Suppressor macrophage treated with lipopolysaccharide for 1 hour (primary cell): Measurements from ENCODE around the gene TK1.

Experiments
- DNase-seq, 3 donors: peaks; one replicate each; pipeline ENCODE4 v3.0.0-alpha.2; 2020 to 2022

The TK1 gene

DNA sequence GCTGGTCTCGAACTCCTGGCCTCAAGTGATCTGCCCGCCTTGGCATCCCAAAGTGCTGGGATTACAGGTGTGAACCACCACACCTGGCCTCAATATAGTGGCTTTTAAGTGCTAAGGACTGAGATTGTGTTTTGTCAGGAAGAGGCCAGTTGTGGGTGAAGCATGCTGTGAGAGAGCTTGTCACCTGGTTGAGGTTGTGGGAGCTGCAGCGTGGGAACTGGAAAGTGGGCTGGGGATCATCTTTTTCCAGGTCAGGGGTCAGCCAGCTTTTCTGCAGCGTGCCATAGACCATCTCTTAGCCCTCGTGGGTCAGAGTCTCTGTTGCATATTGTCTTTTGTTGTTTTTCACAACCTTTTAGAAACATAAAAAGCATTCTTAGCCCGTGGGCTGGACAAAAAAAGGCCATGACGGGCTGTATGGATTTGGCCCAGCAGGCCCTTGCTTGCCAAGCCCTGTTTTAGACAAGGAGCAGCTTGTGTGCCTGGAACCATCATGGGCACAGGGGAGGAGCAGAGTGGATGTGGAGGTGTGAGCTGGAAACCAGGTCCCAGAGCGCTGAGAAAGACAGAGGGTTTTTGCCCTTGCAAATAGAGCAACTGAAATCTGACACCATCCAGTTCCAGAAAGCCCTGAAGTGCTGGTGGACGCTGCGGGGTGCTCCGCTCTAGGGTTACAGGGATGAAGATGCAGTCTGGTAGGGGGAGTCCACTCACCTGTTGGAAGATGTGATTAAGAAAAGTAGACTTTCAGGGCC lies 32.7 kb upstream of the TK1 start:
- no peak for DNase-seq

DNA sequence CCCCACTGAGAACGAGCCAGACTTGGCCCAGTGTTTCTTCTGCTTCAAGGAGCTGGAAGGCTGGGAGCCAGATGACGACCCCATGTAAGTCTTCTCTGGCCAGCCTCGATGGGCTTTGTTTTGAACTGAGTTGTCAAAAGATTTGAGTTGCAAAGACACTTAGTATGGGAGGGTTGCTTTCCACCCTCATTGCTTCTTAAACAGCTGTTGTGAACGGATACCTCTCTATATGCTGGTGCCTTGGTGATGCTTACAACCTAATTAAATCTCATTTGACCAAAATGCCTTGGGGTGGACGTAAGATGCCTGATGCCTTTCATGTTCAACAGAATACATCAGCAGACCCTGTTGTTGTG lies 27.8 kb upstream of the TK1 start:
- no peak for DNase-seq

DNA sequence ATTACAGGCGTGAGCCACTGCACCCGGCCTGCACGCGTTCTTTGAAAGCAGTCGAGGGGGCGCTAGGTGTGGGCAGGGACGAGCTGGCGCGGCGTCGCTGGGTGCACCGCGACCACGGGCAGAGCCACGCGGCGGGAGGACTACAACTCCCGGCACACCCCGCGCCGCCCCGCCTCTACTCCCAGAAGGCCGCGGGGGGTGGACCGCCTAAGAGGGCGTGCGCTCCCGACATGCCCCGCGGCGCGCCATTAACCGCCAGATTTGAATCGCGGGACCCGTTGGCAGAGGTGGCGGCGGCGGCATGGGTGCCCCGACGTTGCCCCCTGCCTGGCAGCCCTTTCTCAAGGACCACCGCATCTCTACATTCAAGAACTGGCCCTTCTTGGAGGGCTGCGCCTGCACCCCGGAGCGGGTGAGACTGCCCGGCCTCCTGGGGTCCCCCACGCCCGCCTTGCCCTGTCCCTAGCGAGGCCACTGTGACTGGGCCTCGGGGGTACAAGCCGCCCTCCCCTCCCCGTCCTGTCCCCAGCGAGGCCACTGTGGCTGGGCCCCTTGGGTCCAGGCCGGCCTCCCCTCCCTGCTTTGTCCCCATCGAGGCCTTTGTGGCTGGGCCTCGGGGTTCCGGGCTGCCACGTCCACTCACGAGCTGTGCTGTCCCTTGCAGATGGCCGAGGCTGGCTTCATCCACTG lies 27.3 kb upstream of the TK1 start, which contains the start of gene BIRC5:
Gene BIRC5 (plus strand): TSS at position 238 of the 690 bp plus-strand sequence. CDS start 64 bp downstream, at position 302.
- peak; percentile 91 to 98 (median 96) for DNase-seq

DNA sequence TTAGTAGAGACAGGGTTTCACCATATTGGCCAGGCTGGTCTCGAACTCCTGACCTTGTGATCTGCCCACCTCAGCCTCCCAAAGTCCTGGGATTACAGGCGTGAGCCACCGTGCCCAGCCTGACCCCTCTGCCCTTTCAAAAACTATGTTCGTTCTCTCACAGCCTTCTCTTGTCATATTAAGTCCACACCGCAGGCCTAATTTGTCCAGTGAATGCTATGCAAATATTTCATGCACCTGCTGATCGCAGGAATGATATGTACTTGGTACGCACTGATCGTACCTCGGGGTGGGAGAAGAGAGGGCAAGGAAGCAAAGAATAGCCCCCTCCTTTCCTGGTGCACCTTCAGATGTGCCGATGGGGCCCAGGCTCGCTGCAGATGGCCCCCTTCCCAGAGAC lies 24.2 kb upstream of the TK1 start:
- DNase-seq, result no peak

DNA sequence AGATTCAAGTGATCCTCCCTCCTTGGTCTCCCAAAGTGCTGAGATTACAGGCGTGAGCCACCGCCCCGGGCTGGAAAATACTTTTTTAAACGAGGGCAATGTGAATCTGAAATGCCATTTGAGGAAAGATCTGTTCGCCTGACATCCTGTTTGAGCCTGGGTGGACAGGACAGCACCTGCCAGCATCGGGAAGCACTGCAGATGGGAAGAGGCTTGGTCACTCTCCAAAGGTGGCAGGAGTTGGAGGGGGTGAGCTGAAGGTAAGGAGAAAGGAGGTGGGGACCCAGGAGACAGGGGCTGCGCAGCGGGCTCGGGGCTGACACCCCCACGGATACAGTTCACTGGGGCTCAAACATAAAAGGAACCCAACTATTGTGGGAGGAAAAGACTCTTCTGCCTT lies 23.3 kb upstream of the TK1 start:
- DNase-seq, result no peak

DNA sequence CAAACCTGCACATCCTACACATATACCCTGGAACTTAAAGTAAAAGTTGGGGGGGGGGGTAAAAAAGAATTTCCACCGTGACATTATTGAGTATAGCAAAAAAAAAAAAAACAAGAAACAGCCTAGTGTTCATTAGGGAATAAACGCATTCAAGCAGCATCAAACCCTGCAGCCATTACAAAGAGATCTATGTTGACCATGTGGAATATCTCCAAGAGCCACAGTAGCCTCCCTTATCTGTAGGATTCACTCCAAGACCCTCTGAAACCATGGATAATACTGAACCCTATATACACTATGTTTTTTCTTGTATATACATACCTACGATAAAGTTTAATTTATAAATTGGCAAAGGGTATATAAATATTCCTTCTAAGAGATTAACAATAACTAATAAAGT lies 21.6 kb upstream of the TK1 start:
- DNase-seq, result no peak

DNA sequence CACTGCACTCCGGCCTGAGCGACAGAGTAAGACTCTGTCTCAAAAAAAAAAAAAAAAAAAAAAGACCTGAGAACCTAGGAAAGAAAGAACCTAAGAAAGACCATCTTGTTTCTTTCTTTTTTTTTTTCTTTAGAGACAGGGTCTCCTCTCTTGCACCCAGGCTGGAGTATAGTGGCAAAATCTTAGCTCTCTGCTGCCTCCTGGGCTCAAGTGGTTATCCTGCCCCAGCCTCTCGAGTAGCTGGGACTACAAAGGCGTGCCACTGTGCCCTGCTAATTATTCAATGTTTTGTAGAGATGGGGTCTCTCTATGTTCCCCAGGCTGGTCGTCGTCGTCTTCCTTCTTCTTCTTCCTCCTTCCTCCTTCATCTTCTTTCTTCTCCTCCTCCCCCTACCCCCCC lies 19.4 kb upstream of the TK1 start:
- DNase-seq, result peak in 1 of 3 donors; percentile 13

DNA sequence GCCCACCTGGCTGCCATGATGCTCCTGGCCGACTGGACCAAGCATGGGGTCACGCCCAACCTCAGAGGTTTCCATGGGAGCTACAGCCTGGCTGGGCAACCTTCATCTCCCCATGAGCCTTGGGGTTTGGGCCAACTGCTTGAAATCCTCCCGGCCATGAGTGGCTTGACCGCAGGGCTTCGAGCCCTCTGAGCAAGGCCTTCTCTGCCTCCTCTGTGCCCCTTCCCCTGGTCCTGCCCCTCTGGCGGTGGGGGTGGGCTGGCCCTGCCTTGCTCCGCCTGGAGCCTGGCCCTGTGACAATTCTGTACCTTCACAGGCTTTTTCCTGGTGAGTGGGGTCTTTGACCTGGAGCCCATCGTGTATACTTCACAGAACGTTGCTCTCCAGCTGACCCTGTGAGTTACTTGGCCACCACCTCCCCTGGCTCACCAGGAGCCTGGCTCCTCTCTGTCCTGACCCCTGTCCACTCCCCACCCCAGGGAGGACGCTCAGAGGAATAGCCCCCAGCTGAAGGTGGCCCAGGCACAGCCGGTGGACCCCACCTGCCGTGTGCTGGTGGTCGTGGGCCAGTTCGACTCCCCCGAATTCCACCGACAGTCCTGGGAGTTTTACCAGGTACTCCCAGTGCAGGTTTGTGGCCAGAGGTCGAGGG lies 18.4 kb upstream of the TK1 start:
- no peak for DNase-seq

DNA sequence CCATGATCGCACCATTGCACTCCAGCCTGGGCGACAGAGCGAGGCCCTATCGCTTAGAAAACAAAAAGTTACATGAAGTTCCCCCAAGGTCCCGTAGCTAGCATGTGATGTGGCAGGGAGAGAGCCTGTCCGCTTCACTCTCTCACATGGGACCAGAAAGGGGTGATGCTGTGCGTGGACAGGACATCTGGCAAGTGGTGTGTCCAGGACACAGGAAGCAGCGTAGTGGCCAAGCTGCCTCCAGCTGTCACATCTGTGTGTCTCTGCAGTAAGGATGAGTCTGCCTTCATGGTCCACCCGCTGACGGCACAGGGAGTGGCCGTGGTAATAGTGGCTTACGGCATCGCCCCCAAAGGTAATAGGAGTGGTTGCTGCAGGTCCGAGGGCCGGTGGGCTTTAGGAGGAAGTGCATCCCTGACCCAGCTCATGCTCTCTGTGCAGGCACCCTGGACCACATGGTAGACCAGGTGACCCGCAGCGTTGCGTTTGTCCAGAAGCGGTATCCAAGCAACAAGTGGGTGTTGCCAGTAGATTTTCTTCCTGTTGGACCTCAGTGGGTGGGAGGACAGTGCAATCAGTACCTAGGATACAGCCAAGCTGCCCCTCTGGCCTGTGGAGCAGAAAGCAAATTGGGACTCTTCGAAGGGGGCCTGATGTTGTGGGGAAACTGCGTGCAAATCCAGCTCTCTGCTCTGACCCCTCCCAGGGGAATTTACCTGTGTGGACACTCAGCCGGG lies 17.7 kb upstream of the TK1 start:
- no peak for DNase-seq

DNA sequence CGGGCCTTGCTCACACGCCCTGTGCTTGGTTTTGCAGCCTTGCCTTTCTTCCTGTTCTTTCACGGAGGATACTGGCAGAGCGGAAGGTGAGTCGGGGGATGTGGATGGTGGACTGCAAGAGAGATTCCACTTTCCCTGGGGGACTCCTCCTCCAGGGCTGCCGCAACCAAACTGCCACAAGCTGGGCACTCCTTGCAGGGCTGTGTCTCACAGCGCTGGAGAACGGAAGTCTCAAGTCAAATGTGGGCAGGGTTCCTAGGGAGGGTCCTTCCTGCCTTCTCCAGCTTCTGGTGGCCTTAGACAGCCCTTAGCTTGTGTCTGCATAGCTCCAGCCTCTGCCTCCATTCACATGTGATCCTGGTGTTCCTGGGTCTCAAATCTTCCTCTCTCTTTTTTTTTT lies 15.8 kb upstream of the TK1 start:
- DNase-seq, result no peak

DNA sequence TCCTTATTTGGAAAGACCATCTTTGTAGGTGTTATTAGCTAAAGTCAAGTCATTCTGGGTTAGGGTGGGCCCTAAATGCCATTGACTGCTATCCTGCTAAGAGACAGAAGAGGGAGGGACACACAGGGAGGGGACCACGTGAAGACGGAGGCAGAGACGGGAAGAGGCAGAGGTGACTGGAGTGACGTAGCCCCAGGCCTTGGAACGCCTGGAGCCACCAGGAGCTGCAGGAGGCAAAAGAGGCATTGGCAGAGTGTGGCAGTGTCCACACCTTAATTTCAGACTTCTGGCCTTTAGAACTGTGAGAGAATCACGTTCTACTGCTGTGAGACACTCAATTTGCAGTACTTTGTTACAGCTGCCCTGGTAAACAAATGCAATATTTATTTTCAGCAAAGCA lies 13.6 kb upstream of the TK1 start:
- DNase-seq, result no peak

DNA sequence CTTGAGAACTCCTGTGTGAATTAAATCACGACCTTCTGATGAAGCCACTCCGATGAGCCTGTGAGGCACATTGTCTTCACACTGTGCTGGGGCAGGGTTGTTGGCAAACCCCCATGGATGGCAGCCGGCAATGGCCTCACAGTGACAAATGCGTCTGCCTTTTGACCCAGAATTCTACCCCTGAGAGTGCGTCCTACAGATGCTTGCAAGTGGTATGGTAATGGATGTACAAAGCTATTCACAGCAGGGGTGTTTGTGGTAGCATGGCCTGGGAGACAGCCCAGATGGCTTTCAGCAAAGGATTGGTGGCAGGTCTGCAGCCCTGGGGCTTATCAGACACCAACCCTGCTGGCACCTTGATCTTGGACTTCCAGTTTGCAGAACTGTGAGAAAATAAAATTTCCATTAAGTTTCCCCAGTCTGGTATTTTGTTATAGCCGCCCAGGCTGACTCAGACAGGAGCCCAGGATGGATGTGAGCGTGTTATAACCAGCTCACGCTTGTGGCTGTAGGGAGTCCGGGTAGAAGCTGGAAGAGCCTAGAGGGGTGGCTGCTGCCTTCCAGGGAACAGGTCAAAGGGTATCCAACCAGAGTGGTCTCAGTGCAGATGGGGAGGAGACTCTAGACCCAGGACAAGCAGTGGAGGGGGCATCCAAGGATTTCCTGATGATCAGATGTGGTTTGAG lies 10.4 kb upstream of the TK1 start:
- no peak for DNase-seq

DNA sequence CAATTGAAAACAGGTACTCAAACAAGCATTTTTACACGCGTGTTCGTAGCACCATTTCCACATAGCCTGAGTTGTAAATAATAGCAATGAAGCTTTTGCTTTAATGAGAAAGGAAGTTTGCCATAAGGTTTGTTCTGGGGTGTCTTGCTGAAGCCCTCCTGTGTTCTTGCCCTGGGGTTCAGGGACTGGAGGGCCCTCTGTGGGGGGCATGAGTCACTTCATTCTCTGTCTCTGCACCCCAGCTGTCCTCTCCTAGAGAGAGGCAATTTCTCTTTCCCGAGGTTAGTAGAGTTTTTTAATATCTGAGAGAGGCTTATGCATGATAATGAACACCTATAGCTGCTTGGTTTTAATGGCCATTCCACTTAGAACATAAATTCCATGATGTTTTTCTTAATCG lies 9.9 kb upstream of the TK1 start:
- DNase-seq, result no peak

DNA sequence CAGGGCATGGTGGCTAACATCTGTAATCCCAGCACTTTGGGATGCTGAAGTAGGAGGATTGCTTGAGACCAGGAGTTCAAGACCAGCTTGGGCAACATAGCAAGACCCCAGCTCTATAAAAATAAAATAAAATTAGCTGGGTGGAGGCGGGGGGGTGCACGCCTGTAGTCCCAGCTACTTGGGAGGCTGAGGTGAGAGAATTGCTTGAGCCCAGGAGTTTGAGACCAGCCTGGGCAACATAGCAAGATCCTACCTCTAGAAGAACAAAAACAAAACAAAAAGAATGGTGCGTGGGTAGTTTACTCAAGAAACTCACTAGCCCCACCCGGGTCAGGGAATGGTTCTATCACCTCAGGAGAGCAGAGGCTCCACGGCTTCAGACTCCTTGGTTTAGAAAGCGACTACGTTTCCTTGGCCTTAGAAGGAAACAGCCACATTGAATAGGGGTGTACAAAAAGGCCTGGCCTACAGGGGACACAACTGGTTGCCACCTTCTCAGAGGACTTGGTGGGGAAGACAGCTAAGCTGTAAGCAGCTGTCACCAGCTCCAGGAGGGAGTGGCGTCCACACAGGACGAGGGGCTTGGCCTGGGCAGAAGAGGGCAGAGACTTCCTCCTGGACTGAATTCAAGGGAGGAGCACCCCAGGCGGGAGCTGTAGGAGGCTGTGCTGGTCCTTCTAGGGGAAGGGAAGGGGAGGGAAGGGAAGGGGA lies 716 bp downstream of the TK1 start:
- DNase-seq, result peak; percentile 61 to 77 (median 74)

DNA sequence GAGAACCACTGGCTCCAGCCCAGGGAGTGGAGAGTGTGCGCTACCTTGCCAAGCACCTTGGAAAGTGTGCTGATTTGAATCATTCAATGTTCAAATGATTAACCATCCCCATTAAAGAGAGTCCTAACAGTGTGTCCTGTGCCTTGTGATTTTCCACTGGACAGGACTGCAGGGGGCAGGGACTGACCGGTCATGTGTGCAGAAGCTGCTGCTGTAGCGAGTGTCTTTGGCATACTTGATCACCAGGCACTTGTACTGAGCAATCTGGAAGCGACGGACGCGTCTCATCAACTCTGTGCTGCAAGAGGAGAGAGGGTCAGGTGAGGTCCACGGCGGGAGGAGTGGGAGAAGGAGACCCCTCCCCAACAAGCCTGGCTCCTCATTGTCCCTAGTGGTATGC lies 2.0 kb downstream of the TK1 start:
- DNase-seq, result no peak

DNA sequence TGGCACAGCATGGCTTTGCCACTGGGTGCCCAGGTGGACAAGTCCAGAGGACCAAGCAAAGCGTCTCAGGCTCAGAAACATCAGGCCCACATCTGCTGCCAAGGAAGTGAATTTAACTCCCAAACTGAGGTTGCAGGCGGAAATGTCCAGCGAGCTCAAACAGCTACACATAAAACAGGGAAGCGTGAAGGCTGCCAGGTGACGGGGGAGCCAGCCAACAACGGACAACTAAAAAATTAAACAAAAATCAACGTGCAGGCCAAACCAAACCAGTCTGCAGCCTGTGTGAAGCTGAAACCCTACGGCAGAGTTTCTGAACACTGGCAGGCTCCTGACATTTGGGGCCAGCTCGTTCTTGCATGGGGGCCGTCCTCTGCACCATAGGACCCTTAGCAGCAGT lies 2.5 kb downstream of the TK1 start:
- no peak for DNase-seq

DNA sequence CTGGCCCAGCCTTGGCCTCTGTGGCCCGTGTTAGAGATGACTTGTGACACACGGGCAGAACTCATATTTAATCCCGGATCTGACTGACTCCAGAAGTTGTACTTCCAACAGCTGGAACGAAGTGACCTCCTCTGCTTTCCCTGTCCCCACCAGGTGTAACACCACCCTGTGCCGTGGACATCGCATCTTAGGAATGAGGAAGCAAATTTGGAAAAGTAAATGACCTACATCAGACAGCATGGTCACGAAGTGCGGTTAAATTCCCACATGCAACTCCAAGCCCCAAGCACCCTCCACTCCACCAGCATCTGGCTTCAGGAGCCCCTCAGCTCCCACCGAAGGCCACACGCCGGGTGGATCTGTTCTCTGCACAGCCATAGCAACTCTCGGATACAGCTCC lies 2.9 kb downstream of the TK1 start:
- DNase-seq, result no peak

DNA sequence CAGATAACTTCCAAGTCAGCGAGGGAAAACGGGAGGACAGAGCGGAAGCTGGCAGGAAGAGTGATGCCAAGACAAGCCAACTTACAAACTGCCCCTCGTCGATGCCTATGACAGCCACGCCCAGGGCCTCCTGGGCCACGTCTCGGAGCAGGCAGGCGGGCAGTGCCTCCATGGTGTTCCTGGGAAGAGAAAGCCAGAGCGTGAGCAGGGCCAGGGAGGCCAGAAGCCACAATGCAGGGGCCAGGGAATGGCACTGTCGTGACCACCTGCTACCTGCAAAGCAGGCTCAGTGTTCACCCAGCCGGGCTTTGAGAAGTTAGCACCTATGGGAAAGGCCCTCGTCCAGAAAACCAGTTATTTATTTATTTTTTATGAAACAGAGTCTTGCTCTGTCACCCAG lies 4.3 kb downstream of the TK1 start:
- no peak for DNase-seq

DNA sequence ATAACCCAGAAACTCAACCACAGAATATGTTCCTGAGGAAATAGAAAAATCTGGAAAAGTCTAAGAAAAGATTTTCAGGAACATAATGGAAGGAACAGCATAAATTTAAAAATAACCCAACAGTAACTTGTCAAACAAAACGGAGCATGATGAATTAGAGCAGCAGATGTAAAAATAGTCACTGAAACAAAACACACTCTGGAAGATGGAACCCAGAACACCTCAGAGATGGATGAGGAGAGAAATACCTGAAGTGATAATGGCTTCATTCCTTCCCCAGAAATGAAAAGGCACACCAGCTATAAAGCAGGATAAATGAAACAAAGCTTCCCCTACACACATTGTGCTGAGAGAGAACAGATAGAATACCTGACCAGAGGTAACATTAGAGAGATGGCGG lies 6.3 kb downstream of the TK1 start:
- DNase-seq, result no peak

DNA sequence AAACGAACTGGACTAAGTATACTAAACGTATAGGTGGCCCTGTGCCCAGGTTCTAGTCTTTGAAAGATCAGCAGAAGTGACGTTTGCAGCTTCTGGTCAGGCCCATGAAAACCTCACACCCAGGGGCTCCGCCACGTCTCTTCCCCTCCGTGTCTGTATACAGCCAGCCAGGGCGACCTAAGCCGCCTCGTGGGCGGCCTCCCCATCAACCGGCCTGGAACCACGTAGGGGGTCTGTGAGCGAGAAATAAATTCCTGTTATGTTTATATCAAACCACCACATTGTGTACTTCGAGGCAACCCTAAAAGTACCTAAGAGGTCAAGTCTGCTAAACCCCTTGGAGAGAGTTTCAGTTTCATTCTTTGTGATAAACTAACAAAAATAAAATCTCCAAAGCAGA lies 6.8 kb downstream of the TK1 start:
- peak in 1 of 3 donors; percentile 16 for DNase-seq

DNA sequence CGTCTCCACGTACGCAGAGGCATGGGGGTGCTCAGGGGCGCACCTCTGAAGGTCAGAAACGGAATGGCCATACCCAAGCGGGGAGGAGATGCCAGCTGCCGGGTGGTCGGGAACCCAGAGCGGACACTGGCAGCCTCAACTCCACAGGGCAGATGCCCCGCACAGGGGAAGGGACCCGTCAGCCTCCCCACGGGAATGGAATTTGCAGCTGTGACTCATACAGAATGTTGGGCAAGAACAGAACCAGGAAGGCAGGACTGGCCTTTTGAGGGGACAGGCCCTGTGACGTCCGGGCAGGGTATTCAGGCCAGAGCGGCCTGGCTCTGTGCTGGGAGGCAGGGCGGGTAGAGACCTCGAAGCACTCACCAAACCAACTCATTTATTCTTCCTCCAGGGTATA lies 7.5 kb downstream of the TK1 start:
- DNase-seq, result peak; percentile 89 to 93 (median 90)

DNA sequence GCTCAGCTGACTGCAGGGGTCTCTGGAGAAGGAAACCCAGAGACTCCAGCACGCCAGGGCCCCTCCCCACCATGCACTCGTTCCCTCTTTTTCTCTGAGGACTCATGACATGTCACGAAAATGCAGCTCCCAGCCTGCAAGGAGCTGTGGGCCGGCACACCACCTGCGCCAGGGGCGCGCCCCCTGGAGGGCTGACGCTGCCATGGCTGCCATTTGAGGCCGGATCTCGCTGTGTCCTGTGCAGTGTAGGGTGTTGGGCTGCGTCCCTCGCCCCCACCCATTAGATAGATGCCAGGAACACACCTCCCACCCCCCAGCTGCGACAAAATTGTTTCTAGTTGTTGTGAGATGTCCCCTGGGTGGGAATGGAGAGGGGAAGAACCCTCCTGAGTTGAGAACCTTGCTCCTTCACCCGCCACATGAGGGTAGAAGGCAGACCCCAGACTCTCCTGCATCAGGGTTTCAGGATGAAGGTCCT lies 10.3 kb downstream of the TK1 start:
- DNase-seq, result peak; percentile 74 to 86 (median 79)
